HG03342 (cell line): ENCODE results near the gene MYBPC3.

Experiments
- ATAC-seq: cut with Tn5 transposase; IDR thresholded peaks from one replicate; pipeline ENCODE4 v1.9.1; 2021; ENCODE audit warnings: mild to moderate bottlenecking, moderate library complexity; ENCODE audit not compliant: unreplicated experiment

The MYBPC3 gene

GRCh38 chr11:47359162-47359561, 6.7 kb upstream of the MYBPC3 start:
- no peak for ATAC-seq

DNA sequence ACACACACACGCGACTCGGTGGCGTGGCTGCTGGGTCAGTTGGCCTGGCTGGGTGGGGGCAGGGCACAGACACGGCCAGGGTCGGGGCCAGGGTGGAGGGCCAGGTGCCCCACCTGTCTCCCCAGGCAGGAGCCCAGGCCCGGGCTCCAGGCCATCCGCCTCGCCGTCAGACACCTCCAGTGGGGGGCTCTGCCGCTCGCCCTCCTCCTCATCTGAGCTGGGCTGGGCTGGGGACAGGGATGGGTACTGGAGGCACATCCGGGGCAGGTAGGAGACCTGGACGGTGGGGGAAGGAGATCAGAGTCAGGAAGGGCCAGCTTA, 6.2 kb upstream of the MYBPC3 start:
- ATAC-seq, result no peak

- ATAC-seq, result no peak
Observed at GRCh38 chr11:47357985-47358730, 5.7 kb upstream of the MYBPC3 start.

DNA sequence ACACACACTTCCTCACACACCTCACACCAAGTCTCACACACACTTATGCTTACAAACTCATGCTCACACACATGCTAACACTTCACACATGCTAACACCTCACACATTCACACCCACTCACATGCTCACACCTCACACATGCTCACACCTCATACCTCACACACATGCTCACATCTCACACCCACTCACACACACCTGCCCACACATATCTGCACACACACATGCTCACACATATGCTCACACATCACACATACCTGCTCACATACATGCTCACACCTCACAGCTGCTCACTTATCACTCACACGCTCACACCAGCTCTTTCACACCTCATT, 4.5 kb upstream of the MYBPC3 start:
- no peak for ATAC-seq

GRCh38 chr11:47356129-47356997, 3.9 kb upstream of the MYBPC3 start:
- ATAC-seq, result no peak

GRCh38 chr11:47355283-47356128, 3.0 kb upstream of the MYBPC3 start:
- no peak for ATAC-seq

DNA sequence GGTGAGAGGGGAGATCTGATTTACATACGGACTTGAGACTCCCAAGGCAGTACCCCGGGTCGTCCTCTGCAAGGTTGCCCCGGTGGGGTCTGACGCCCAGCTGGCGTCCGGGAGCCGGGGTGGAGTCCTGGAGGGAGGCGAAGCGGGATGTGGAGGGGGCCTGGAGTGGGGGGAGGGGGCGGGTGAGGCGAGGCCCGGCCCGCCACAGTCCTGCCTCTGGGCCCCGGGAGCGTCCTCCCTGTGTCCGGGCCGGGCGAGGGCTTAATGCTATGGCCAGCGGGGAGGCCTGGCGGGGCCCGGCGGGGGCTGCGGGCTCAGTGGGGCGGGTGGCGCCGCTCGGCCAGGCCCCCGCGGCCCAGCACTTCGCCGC, 2.4 kb upstream of the MYBPC3 start:
- ATAC-seq, result no peak

DNA sequence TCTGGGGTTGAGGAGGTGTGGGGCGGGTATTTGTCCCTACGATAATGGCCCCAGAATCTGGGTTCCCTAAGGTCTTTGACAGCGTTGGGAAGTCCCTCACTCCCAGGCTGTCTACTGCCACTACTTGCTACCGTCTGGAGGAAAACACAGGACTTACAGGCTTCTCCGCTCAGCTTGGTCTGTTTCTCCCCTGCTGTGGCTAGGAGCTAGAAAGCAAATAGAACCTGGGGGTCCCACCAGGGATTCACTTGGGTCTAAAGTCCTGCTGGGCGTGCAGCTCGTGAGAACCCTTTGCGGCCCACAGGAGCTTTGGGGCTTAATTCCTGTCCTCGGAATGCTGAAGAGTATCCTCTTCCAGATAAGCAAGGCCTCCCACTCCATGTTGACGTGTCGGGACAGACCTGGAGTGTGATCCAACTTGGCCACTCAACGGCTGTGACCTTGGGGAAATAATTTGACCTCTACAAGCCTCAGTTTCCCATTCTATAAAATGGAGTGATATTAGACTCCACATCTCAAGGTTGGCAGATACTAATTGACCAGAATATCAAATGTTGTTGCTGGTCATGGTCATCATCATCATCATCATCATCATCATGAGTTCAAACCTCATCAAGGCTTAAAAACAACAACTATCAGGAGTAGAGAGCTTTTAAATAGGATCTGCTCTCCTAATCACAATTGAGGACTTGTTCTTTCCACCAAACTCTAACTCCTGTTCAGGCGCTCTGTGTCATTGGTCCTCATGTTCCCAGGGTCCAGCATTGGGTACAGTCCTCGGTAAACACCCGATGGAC, 1.7 kb upstream of the MYBPC3 start:
- ATAC-seq, result no peak

GRCh38 chr11:47351156-47352126, 1.1 kb downstream of the MYBPC3 start:
- no peak for ATAC-seq

DNA sequence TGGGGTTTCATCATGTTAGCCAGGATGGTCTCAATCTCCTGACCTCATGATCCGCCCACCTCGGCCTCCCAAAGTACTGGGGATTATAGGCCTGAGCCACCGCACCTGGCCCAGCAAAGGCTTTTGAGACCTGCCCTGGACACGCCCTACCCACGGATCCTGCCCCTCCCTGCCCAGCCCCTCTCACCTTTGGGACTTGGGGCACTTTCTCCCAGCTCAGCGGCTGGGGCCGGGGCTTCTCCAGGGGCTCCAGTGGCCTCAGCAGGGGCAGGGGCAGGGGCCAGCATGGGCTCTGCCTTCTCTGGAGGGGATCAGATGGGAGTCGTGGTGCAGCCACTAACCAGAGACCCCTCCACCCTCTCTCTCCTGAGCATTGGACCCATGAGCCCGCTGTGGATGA, 2.2 kb downstream of the MYBPC3 start:
- ATAC-seq, result no peak

- no peak for ATAC-seq
Observed at GRCh38 chr11:47349521-47350095, 2.9 kb downstream of the MYBPC3 start.

GRCh38 chr11:47348859-47349258, 3.6 kb downstream of the MYBPC3 start:
- ATAC-seq, result no peak

- no peak for ATAC-seq
Observed at GRCh38 chr11:47348131-47348802, 4.2 kb downstream of the MYBPC3 start.

DNA sequence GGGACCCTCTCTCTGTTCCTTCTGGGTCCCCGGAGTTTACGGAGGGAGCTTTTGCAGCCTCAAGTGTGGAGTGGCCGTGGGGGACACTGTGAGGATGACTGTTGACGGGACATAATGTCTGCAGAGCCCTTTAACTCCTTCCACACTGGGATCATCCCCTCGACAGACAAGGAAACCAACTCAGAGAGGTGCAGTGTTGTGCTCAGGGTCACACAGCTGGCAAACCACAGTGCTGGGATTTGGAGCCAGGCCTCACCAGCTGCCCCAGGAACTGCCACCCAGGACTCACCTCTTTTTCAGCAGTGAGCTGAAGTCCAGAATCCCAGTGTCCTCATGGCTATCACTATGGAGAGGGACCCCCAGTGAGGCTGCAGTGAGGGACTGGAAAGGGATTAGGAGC, 5.4 kb downstream of the MYBPC3 start:
- ATAC-seq, result no peak

GRCh38 chr11:47345890-47346563, 6.5 kb downstream of the MYBPC3 start:
- ATAC-seq, result no peak

DNA sequence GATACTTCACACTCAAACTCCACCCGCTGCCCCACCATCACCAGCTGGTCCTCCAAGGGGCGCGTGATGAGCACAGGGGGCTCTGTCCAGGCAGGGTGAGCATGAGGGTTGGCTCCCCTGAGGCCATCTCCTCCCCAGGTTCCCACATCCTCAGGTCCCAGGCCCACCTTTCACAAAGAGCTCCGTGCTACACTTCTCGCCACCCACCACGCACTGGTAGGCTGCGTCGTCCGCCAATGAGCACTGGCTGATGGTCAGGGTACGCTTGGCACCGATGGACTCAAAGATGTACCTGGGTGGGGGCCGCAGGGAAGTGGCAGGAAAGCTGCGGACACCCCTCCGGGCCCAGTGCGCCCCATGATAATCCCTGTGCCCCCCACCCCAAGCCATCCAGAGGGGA, 9.6 kb downstream of the MYBPC3 start:
- ATAC-seq, result no peak

DNA sequence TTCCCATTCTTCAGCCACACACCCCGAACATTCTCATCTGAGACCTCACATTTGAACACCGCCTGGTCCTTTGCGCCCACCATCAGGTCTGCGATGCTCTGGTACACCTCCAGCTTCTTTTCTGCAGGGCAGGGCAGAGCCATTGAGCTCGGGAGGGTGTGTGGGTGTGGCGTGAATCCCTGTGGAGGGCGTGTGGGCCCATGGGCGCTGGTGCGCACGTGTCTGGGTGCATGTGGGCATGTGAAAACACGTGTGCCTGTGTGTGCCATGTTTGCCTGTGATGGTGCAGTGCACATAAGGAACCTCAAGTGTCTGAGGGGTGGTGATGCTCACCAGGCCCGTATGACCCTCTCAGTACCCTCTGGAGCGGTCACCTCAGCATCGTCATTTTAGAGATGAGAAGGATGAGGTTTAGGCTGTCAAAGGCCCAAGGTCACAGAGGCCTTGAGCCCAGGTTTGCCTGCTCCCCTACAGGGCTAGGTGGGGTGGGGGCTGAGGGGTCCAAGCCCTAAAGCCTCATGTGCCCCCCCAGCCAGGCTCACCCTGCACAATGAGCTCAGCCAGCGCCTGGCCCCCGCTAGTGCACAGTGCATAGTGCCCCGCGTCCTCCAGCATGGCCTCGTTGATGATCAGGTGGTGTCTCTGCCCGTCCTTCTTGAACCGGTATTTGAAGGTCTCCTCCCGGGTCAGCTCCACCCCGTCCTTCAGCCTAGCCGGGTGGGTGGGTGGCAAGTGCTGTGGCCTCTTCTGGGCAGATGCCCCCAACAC, 10.3 kb downstream of the MYBPC3 start:
- ATAC-seq, result no peak
